A673 (cell line): ENCODE measurements around the gene VMO1. TPM values are rescaled to one million over a fixed set of nuclear protein-coding genes. Genes with fewer than 3 reads are reported as not detected.

Source experiments
- BruUV-seq: library from RNA; stranded (reverse); fragments of 400-500 nt; replicated peaks from 2 replicates; lab custom pipeline; 2021; lab: Mats Ljungman, UMichigan
- CTCF ChIA-PET: fragments of 300-600 bp; sonication (Branson Sonifier 250); formaldehyde crosslinking; loops from one replicate; lab custom pipeline; 2022; ENCODE audit warnings: antibody characterized with exemption; lab: Charles Lee
- POLR2A ChIA-PET: fragments of 300-600 bp; sonication (Branson Sonifier 250); formaldehyde crosslinking; loops from one replicate; lab custom pipeline; 2022; ENCODE audit warnings: antibody characterized with exemption; ENCODE audit not compliant: low non-redundant PET; lab: Charles Lee
- DNase-seq: peaks from one replicate; pipeline ENCODE4 v3.0.0-alpha.2; 2015; ENCODE audit warnings: low spot score
- H3K27ac ChIP-seq: fragments of 200-600 bp; sonication (generic); 2 replicates; pipeline ENCODE4 v1.5.1; 2016; ENCODE audit warnings: mixed run types, low read depth, mild to moderate bottlenecking, mixed read lengths, antibody characterized with exemption, low read length; ENCODE audit not compliant: poor library complexity, severe bottlenecking
- H3K27me3 ChIP-seq: fragments of 200-600 bp; sonication (generic); replicated peaks from 2 replicates; pipeline ENCODE4 v1.6.1; 2017; ENCODE audit warnings: mixed run types, low read depth, mild to moderate bottlenecking, mixed read lengths, antibody characterized with exemption, low read length; ENCODE audit not compliant: insufficient read depth, poor library complexity
- H3K36me3 ChIP-seq: fragments of 200-600 bp; sonication (generic); 2 replicates; pipeline ENCODE4 v1.6.1; 2016; ENCODE audit warnings: mixed run types, mild to moderate bottlenecking, mixed read lengths, antibody characterized with exemption, low read length; ENCODE audit not compliant: insufficient read depth, poor library complexity, severe bottlenecking
- H3K4me1 ChIP-seq: fragments of 200-600 bp; sonication (generic); 2 replicates; pipeline ENCODE4 v1.6.1; 2017; ENCODE audit warnings: mixed run types, mild to moderate bottlenecking, mixed read lengths, antibody characterized with exemption, low read length; ENCODE audit not compliant: insufficient read depth, poor library complexity, severe bottlenecking
- H3K4me3 ChIP-seq: fragments of 200-600 bp; sonication (generic); 2 replicates; pipeline ENCODE4 v1.5.1; 2016; ENCODE audit warnings: low read depth, mixed run types, mild to moderate bottlenecking, mixed read lengths, low read length; ENCODE audit not compliant: poor library complexity, severe bottlenecking
- H3K9me3 ChIP-seq: fragments of 200-600 bp; sonication (generic); 2 replicates; pipeline ENCODE4 v1.6.1; 2016; ENCODE audit warnings: mixed run types, low read depth, mild to moderate bottlenecking, mixed read lengths, antibody characterized with exemption, low read length; ENCODE audit not compliant: poor library complexity, severe bottlenecking
- EZH2 ChIP-seq: fragments of 200-600 bp; sonication (generic); IDR thresholded peaks from 2 replicates; pipeline ENCODE4 v1.6.1; 2017; ENCODE audit warnings: borderline replicate concordance, low read depth, mild to moderate bottlenecking, mixed read lengths, antibody characterized with exemption, low read length; ENCODE audit not compliant: poor library complexity, severe bottlenecking
- intact Hi-C: fragments of 100-400 bp; cut with micrococcal nuclease; formaldehyde crosslinking; loops from one replicate; pipeline ENCODE4 v1.10.0; 2022; ENCODE audit not compliant: unreplicated experiment
- total RNA-seq: library from RNA; stranded (reverse); gene quantifications from 2 replicates; pipeline ENCODE4 v1.2.3, GENCODE V29; 2021
- TF ChIP-seq, protein P1 (sequence below): fragments of 300-800, 200-600 bp; sonication (generic); conservative IDR thresholded peaks from 2 replicates; pipeline ENCODE4 v1.5.1; 2017; ENCODE audit warnings: low read depth, mild to moderate bottlenecking, antibody characterized with exemption, low read length, moderate library complexity, mixed read lengths

The VMO1 gene
- total RNA-seq, 1 experiment from 2014 or later, result 28.6 TPM

DNA sequence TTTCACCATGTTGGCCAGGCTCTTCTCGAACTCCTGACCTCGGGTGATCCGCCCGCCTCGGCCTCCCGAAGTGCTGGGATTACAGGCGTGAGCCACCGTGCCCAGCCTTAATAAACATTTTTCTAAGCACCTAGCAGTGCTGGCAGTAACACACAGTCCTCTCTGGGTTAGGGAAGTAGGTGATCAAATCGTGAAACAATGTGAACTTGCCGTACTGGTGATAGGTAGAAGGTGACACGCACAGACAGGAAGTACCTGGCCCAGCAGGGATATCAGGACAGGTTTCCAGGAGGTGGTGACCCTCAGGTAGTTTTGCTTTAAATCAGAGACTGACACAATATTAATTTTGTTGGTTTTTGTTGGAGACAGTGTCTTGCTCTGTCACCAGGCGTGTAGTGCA lies 25.3 kb upstream of the VMO1 start:
- no peak for DNase-seq
- intact Hi-C loops, result no loop called here
- Histone ChIP-seq H3K4me1 (peaks cover 4% of the 10 kb centered on the region), H3K36me3 (no peaks in the 10 kb centered on the region), H3K27ac (no peak overlapping the region), H3K27me3 (no peaks in the 10 kb centered on the region), H3K4me3 (no peak overlapping the region), H3K9me3 (no peaks in the 10 kb centered on the region)
- TF ChIP-seq, protein P1, sequence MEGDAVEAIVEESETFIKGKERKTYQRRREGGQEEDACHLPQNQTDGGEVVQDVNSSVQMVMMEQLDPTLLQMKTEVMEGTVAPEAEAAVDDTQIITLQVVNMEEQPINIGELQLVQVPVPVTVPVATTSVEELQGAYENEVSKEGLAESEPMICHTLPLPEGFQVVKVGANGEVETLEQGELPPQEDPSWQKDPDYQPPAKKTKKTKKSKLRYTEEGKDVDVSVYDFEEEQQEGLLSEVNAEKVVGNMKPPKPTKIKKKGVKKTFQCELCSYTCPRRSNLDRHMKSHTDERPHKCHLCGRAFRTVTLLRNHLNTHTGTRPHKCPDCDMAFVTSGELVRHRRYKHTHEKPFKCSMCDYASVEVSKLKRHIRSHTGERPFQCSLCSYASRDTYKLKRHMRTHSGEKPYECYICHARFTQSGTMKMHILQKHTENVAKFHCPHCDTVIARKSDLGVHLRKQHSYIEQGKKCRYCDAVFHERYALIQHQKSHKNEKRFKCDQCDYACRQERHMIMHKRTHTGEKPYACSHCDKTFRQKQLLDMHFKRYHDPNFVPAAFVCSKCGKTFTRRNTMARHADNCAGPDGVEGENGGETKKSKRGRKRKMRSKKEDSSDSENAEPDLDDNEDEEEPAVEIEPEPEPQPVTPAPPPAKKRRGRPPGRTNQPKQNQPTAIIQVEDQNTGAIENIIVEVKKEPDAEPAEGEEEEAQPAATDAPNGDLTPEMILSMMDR, result no peak
- no peak for TF ChIP-seq EZH2
- no TSS peak for BruUV-seq
- ChIA-PET CTCF (no interaction called here), POLR2A (no interaction called here)

DNA sequence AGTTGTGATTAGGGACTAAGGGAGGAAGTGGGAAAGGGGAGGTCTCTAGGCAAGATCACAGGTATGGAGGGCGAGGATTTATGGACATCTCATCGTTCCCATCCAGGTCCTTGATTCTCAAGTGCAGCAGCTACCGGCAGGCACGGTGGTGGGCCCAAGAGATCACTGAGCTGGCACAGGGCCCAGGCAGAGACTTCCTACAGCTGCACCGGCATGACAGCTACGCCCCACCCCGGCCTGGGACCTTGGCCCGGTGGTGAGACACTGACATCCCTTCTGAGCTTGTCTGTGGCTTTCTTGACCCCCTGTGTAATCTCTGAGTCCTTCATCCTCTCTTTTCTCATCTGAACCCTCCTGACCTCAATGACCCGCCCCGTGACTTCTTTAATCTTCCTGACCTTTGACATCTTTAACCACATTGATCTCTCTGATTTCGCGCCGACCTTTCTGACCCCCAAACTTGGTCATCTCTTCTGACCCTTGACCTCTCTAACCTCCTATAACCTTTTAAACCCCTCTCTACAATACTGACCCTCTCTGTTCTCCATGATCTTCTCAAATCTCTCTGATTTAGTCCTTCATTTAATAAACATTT lies 24.6 kb upstream of the VMO1 start:
- intact Hi-C loops, result no loop called here
- no peaks in the 10 kb centered on the region for H3K36me3 ChIP-seq
- CTCF ChIA-PET, result no interaction called here
- no peak overlapping the region for H3K4me3 ChIP-seq
- peaks cover 4% of the 10 kb centered on the region for H3K4me1 ChIP-seq
- no peaks in the 10 kb centered on the region for H3K9me3 ChIP-seq
- POLR2A ChIA-PET, result no interaction called here
- no TSS peak for BruUV-seq
- TF ChIP-seq EZH2, result no peak
- TF ChIP-seq, protein P1, result no peak
- no peak overlapping the region for H3K27ac ChIP-seq
- DNase-seq, result no peak
- H3K27me3 ChIP-seq, result no peaks in the 10 kb centered on the region

DNA sequence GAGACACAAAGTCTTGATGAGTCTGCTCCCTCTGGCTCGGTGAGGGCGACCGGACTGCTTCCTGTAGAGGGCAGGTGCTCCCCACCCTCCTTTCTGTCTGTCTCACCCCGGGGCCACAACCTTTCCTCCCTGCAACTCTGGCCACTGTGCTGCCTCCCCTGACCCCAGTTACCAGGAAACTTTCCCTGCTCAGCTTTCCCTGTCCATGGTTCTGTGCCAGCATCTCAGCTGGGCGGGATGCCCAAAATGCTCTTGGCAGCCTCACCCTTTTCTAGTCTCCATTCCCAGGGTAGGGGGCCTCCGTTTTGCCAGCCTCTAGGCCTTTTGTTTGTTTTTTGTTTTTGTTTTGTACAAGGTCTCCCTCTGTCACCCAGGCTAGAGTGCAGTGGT lies 22.2 kb upstream of the VMO1 start:
- Histone ChIP-seq H3K27ac (no peak overlapping the region), H3K4me1 (peaks cover 4% of the 10 kb centered on the region), H3K36me3 (no peaks in the 10 kb centered on the region), H3K9me3 (no peaks in the 10 kb centered on the region), H3K4me3 (no peak overlapping the region), H3K27me3 (no peaks in the 10 kb centered on the region)
- no peak for TF ChIP-seq EZH2
- TF ChIP-seq, protein P1, result no peak
- intact Hi-C loops, result no loop called here
- BruUV-seq, result no TSS peak
- ChIA-PET CTCF (no interaction called here), POLR2A (no interaction called here)
- no peak for DNase-seq
